Kidney epithelial cell (primary cell): ENCODE measurements around the gene MXD1. TPM values are rescaled to one million over a fixed set of nuclear protein-coding genes. Genes with fewer than 3 reads are reported as not detected.
"Not testable (repeated sequence)": the region's sequence is repeated elsewhere in the genome, so short reads cannot be mapped to it uniquely, and the experiment has no call there.

ENCODE experiments used
- DNase-seq: peaks from one replicate; pipeline ENCODE4 v3.0.0-alpha.2; 2010; ENCODE audit warnings: low read depth
- H3K27me3 ChIP-seq: 2 replicates; pipeline ENCODE4 v1.6.0; 2011; ENCODE audit warnings: low read length; ENCODE audit not compliant: control insufficient read depth, insufficient read depth
- H3K36me3 ChIP-seq: 2 replicates; pipeline ENCODE4 v1.5.1; 2011; ENCODE audit warnings: low read length; ENCODE audit not compliant: control insufficient read depth, insufficient read depth
- H3K4me3 ChIP-seq: 2 replicates; pipeline ENCODE4 v1.5.1; 2011; ENCODE audit warnings: low read depth, mild to moderate bottlenecking, control low read depth, low read length
- CTCF ChIP-seq: IDR thresholded peaks from 2 replicates; pipeline ENCODE4 v1.5.1; 2011; ENCODE audit warnings: mild to moderate bottlenecking, moderate library complexity, low read length, control low read depth, inconsistent platforms; ENCODE audit not compliant: insufficient read depth, poor library complexity, severe bottlenecking
- total RNA-seq: library from RNA; depleted of rRNA; stranded (reverse); fragments of >200 nt; gene quantifications from 2 replicates; pipeline ENCODE4 v1.2.3, GENCODE V29; 2015

The MXD1 gene, protein sequence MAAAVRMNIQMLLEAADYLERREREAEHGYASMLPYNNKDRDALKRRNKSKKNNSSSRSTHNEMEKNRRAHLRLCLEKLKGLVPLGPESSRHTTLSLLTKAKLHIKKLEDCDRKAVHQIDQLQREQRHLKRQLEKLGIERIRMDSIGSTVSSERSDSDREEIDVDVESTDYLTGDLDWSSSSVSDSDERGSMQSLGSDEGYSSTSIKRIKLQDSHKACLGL
- 14.1 and 14.4 TPM in 2 replicates for total RNA-seq

DNA sequence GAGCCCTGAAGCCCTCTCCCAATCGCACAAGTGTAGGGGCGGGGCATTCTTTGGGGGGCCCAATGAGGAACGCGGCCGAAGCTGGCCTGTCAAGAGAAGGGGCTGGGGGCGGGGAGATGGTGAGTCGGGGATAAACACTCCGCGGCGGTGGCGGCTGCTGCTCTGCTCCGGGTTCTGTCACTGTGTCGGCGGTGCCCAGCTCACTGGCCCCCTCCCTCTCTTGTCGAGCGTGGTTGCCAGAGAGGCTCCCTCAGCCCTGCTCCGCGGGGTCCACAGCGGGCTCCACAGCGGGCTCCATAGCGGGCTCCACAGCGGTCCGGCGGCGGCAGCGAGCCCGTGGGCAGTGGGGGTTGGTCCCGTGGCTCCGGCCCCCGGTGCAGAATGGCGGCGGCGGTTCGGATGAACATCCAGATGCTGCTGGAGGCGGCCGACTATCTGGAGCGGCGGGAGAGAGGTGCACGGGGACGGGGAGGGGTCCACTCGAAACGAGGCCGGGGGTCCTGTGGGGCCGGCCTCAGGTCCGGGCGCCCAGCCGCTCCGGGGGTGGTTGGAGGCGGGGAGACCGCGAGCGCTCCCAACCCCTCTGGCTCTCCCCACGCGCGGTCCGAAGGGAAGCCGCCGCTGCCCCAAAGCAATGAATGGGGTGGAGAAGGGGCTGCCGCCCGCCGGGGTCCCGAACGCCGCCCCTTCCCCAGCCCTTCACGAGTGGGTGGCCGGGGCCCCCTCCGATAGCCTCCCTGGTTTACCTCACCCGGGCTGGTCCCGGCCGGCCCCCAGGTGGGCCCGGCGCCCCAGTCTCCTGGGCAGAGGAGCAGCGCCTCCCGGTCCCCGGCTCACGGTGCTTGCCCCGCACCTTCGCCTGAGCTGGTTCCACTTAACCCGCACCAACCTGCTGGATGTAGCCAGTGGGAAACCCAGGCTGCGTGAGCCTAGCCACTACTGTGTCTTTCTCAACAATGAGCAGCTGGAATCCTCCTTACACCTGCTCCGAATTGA lies at the start of gene MXD1:
TSS of gene MXD1 (plus strand) at position 160 of the 996 bp plus-strand sequence. CDS start at position 382, 222 bp downstream.
- no peaks in the 10 kb centered on the region for H3K27me3 ChIP-seq
- peak within 1 kb of the TSS; percentile 85 for H3K4me3 ChIP-seq
- H3K36me3 ChIP-seq = no peaks in the 10 kb centered on the region
- TF ChIP-seq CTCF = no peak
- no peak for DNase-seq

DNA sequence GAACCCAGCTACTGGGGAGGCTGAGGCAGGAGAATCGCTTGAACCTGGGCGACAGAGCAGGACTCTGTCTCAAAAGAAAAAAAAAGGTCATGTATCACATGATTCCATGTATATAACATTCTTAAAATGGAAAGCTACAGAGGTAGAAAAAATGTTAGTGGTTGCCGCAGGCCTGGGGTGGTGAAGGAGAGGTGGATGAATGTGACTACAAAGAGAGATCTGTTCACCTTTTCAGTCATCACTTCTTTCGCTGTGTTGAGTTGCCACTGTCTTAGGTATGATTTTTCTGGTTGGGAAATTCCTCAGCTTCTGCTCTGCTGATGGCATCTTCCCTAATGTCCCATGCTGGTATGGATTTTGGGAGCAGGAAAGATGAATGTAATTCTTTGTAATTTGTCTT lies 26.5 kb upstream of the MXD1 start:
- TF ChIP-seq CTCF = no peak
- no peaks in the 10 kb centered on the region for H3K36me3 ChIP-seq
- H3K4me3 ChIP-seq = no peak overlapping the region
- no peak for DNase-seq
- H3K27me3 ChIP-seq = no peaks in the 10 kb centered on the region

GRCh38 chr2:69889302-69889701 lies 25.6 kb upstream of the MXD1 start:
- Histone ChIP-seq H3K27me3 (no peaks in the 10 kb centered on the region), H3K4me3 (no peak overlapping the region), H3K36me3 (no peaks in the 10 kb centered on the region)
- DNase-seq = no peak
- TF ChIP-seq CTCF = no peak

DNA sequence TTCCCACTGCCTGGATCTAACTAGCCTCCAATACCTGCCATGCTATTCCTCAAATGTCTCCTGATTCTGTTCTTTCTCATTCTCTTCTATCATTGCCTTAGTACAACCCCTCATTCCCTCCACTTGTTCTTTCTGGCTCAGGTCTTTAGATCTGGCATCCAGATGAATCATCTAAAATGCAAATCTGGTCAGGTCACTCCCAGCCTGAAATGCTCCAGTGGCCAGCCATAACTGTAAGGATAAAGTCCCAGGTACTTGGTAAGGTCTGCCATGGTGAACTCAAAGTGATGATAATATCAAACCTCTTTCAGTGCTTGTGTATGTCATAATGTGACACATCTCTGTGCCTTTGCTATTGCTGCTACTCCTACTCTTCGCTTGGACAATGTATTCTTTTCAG lies 24.0 kb upstream of the MXD1 start:
- Histone ChIP-seq H3K27me3 (no peaks in the 10 kb centered on the region), H3K4me3 (no peak overlapping the region), H3K36me3 (no peaks in the 10 kb centered on the region)
- no peak for TF ChIP-seq CTCF
- DNase-seq = no peak

- not testable (repeated sequence) for H3K4me3 ChIP-seq, H3K36me3 ChIP-seq, DNase-seq, H3K27me3 ChIP-seq
These were observed 22.0 kb upstream of the MXD1 start for GRCh38 chr2:69892838-69893424.

DNA sequence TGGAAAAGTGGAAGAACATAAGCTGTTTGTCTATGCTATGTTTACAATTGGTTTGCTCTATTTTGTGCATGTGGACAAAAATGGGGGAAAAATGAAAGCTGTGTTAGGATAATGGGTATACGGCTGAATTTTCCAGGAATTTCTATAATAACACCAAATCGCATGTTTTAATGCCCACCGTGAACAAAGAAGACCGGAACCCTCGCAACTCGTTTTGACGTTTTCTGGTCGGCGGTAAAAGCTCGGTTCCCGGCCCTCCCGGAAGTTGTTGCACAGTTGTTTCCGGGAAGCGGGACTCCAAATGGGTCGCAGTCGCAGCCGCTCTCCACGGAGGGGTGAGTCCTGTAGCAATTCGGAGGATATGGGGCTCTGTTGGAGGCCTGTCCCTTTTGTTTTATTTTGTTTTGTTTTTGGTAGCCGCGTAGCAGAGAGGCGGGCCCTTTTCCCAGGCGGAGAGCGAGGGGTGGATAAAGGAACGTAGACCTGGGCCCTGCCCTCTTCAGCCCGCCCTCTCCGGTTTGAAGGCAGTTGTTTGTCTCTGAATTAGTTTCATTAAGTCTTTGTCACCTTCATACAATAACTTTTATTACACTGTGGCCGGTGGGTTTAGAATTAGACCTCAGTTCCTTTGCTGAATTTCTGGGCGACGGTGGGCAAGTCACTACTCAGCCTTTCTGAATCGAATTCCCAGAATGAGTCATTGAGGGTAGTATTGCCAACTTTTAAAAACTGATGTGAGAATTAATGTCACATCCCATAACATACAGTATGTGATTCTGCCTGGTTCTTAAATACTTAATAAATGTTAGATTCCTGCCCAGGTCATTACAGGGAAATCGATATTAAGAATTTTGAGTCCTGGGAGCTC lies 21.0 kb upstream of the MXD1 start, which contains the start of gene SNRNP27:
TSS of gene SNRNP27 (plus strand) at position 273 of the 868 bp plus-strand sequence. CDS start at position 302, 29 bp downstream.
- no peaks in the 10 kb centered on the region for H3K27me3 ChIP-seq
- H3K4me3 ChIP-seq = peak within 1 kb of the TSS; percentile 73
- TF ChIP-seq CTCF = no peak
- DNase-seq = peak; percentile 34
- no peaks in the 10 kb centered on the region for H3K36me3 ChIP-seq

- H3K27me3 ChIP-seq, DNase-seq: not testable (repeated sequence)
- peak overlapping the region; percentile 73 for H3K4me3 ChIP-seq
These were observed 20.2 kb upstream of the MXD1 start for GRCh38 chr2:69894737-69895136.

More at GRCh38 chr2:69894737-69895136, 20.2 kb upstream of the MXD1 start:
- H3K36me3 ChIP-seq = not testable (repeated sequence)
